ENCODE results near the gene APOM.
A peak's percentile ranks its signal among the peaks of the same experiment; 100 is the strongest.

The APOM gene

DNA sequence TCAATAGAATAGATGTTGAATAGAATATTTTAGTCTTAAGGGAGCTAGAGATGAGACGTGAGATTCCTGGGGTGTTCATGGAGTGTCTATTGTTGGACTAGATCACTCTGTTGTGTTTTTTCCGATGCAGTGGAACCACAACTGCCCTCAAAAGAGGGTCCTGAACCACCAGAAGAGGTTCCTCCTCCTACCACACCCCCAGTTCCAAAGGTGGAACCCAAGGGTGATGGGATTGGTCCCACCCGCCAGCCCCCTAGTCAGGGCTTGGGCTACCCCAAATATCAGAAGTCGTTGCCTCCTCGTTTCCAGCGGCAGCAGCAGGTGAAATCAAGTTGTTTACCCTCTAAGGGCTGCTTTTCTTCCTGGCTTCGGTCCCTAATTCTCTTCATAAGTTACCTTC lies 26.7 kb upstream of the APOM start:
- Mint-ChIP-seq H3K27ac (peak overlapping the region; percentile 74), H3K27me3 (ENCODE audit: low read depth, poor library complexity) (no peaks in the 10 kb centered on the region), H3K4me3 (no peak overlapping the region), H3K9me3 (no peaks in the 10 kb centered on the region), H3K36me3 (ENCODE audit: low read depth) (peaks cover 88% of the 10 kb centered on the region), H3K4me1 (peaks cover 3% of the 10 kb centered on the region)
- TF ChIP-seq, protein P1, sequence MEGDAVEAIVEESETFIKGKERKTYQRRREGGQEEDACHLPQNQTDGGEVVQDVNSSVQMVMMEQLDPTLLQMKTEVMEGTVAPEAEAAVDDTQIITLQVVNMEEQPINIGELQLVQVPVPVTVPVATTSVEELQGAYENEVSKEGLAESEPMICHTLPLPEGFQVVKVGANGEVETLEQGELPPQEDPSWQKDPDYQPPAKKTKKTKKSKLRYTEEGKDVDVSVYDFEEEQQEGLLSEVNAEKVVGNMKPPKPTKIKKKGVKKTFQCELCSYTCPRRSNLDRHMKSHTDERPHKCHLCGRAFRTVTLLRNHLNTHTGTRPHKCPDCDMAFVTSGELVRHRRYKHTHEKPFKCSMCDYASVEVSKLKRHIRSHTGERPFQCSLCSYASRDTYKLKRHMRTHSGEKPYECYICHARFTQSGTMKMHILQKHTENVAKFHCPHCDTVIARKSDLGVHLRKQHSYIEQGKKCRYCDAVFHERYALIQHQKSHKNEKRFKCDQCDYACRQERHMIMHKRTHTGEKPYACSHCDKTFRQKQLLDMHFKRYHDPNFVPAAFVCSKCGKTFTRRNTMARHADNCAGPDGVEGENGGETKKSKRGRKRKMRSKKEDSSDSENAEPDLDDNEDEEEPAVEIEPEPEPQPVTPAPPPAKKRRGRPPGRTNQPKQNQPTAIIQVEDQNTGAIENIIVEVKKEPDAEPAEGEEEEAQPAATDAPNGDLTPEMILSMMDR (IDR thresholded peaks at IDR 0.05), result no peak
- no peak for DNase-seq

DNA sequence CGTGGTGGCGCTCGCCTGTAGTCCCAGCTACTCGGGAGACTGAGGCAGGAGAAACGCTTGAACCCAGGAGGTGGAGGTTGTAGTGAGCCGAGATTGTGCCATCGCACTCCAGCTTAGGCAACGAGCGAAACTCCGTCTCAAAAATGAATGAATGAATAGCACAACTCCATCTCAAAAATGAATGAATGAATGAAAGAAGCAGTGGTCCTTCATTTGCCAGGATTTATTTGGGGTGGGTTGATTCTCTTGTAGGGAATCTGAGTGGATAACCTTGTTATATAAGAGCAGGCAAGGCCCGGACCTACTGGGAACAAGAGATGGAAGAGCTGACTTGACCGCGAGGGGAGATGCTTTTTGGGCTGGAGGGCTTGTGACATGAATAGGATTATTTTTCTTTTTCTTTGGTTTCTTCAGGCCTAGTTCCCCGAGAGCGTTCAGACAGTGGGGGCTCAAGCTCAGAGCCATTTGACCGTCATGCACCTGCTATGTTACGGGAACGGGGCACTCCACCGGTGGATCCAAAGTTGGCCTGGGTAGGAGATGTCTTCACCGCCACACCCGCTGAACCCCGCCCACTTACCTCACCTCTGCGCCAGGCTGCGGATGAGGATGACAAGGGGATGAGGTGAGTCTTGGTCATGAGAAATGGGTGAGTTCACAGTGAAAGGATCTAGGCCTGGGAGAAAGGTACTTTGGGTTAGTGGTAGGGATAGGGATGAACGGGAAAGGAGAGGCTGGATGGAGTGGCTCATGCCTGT lies 25.3 kb upstream of the APOM start:
- DNase-seq, result no peak
- Mint-ChIP-seq H3K27me3 (ENCODE audit: low read depth, poor library complexity) (peaks cover 3% of the 10 kb centered on the region), H3K4me3 (no peak overlapping the region), H3K9me3 (no peaks in the 10 kb centered on the region), H3K27ac (peak overlapping the region; percentile 89), H3K4me1 (peaks cover 5% of the 10 kb centered on the region), H3K36me3 (ENCODE audit: low read depth) (peaks cover 82% of the 10 kb centered on the region)
- TF ChIP-seq, protein P1 (IDR thresholded peaks at IDR 0.05), result no peak

DNA sequence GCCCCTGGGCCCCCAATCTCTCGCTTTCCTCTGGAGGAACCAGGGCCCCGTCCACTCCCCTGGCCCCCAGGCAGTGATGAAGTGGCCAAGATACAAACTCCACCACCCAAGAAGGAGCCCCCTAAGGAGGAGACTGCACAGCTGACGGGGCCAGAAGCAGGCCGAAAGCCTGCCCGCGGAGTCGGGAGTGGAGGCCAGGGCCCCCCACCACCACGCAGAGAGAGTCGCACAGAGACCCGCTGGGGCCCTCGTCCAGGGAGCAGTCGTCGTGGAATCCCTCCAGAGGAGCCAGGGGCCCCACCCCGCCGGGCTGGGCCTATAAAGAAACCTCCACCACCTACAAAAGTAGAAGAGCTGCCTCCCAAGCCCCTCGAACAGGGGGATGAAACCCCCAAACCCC lies 24.5 kb upstream of the APOM start:
- Mint-ChIP-seq H3K4me3 (no peak overlapping the region), H3K9me3 (no peaks in the 10 kb centered on the region), H3K27ac (peak overlapping the region; percentile 89), H3K36me3 (ENCODE audit: low read depth) (peaks cover 82% of the 10 kb centered on the region), H3K27me3 (ENCODE audit: low read depth, poor library complexity) (peaks cover 3% of the 10 kb centered on the region), H3K4me1 (peaks cover 5% of the 10 kb centered on the region)
- no peak for DNase-seq
- TF ChIP-seq, protein P1 (IDR thresholded peaks at IDR 0.05), result no peak

DNA sequence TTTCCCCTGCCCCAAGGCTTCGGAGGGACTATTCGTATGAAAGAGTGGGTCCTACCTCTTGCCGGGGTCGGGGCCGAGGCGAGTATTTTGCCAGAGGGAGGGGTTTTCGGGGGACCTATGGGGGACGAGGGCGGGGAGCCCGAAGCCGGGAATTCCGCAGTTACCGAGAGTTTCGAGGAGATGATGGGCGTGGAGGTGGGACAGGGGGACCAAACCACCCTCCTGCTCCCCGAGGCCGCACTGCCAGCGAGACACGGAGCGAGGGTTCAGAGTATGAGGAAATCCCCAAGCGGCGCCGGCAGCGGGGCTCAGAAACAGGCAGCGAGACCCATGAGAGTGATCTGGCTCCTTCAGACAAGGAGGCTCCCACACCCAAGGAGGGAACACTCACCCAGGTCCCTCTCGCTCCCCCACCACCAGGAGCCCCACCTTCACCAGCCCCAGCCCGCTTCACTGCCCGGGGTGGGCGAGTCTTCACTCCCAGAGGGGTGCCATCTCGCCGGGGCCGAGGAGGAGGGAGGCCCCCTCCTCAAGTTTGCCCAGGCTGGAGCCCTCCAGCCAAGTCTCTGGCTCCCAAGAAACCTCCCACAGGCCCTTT lies 23.9 kb upstream of the APOM start:
- Mint-ChIP-seq H3K27ac (peak overlapping the region; percentile 96), H3K4me3 (no peak overlapping the region), H3K36me3 (ENCODE audit: low read depth) (peaks cover 82% of the 10 kb centered on the region), H3K4me1 (peaks cover 5% of the 10 kb centered on the region), H3K9me3 (no peaks in the 10 kb centered on the region), H3K27me3 (ENCODE audit: low read depth, poor library complexity) (peaks cover 3% of the 10 kb centered on the region)
- TF ChIP-seq, protein P1 (IDR thresholded peaks at IDR 0.05), result no peak
- DNase-seq, result no peak

DNA sequence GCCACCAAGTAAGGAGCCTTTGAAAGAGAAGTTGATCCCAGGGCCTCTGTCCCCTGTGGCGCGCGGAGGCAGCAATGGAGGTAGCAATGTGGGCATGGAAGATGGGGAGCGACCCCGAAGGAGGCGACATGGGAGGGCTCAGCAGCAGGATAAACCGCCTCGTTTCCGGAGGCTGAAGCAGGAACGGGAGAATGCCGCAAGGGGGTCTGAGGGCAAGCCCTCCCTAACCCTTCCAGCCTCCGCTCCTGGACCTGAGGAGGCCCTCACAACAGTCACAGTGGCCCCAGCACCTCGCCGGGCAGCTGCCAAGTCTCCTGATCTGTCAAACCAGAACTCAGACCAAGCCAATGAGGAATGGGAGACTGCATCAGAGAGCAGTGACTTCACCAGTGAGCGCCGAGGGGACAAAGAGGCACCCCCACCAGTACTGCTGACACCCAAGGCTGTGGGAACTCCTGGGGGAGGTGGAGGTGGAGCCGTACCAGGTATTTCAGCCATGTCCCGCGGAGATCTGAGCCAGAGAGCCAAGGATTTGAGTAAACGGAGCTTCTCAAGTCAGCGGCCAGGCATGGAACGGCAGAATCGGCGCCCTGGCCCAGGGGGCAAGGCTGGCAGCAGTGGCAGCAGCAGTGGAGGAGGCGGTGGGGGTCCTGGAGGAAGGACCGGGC lies 23.3 kb upstream of the APOM start:
- Mint-ChIP-seq H3K36me3 (ENCODE audit: low read depth) (peaks cover 82% of the 10 kb centered on the region), H3K9me3 (no peaks in the 10 kb centered on the region), H3K4me1 (peaks cover 5% of the 10 kb centered on the region), H3K4me3 (no peak overlapping the region), H3K27ac (peak overlapping the region; percentile 96), H3K27me3 (ENCODE audit: low read depth, poor library complexity) (peaks cover 3% of the 10 kb centered on the region)
- TF ChIP-seq, protein P1 (IDR thresholded peaks at IDR 0.05), result no peak
- no peak for DNase-seq

All from nephron progenitor cell (in vitro differentiated cells).